Smooth muscle cell (in vitro differentiated cells): ENCODE results near the gene ZNF556. TPM values are rescaled to one million over a fixed set of nuclear protein-coding genes. Genes with fewer than 3 reads are reported as not detected.
"Not testable (repeated sequence)": the region's sequence is repeated elsewhere in the genome, so short reads cannot be mapped to it uniquely, and the experiment has no call there.

Experiments used
- DNase-seq: peaks from one replicate; lab custom pipeline; 2025; ENCODE audit not compliant: unreplicated experiment; lab: John Stamatoyannopoulos, UW
- H2AFZ ChIP-seq: fragments of 200-600 bp; sonication (generic); 2 replicates; pipeline ENCODE4 v1.6.0; 2016; ENCODE audit warnings: antibody characterized with exemption, low read depth, mild to moderate bottlenecking
- H3F3A ChIP-seq: fragments of 200-600 bp; sonication (generic); 2 replicates; pipeline ENCODE4 v1.6.0; 2017; ENCODE audit warnings: antibody characterized with exemption, low read depth
- H3K27ac ChIP-seq: fragments of 200-600 bp; sonication (generic); 2 replicates; pipeline ENCODE4 v1.5.1; 2016; ENCODE audit warnings: low read depth, mild to moderate bottlenecking
- H3K27me3 ChIP-seq: fragments of 200-600 bp; sonication (generic); 2 replicates; pipeline ENCODE4 v1.6.1; 2016; ENCODE audit warnings: low read depth, mild to moderate bottlenecking
- H3K36me3 ChIP-seq: fragments of 200-600 bp; sonication (generic); 2 replicates; pipeline ENCODE4 v1.5.1; 2016; ENCODE audit warnings: low read depth
- H3K4me1 ChIP-seq: fragments of 200-600 bp; sonication (generic); 2 replicates; pipeline ENCODE4 v1.5.1; 2016; ENCODE audit warnings: low read depth
- H3K4me2 ChIP-seq: fragments of 200-600 bp; sonication (generic); 2 replicates; pipeline ENCODE4 v1.6.0; 2016; ENCODE audit warnings: mild to moderate bottlenecking
- H3K4me3 ChIP-seq: fragments of 200-600 bp; sonication (generic); 2 replicates; pipeline ENCODE4 v1.5.1; 2016; ENCODE audit warnings: mild to moderate bottlenecking
- H3K79me2 ChIP-seq: fragments of 200-600 bp; sonication (generic); 2 replicates; pipeline ENCODE4 v1.6.0; 2016; ENCODE audit warnings: low read depth, mild to moderate bottlenecking
- H3K9ac ChIP-seq: fragments of 200-600 bp; sonication (generic); 2 replicates; pipeline ENCODE4 v1.6.0; 2016; ENCODE audit warnings: low read depth
- H3K9me3 ChIP-seq: fragments of 200-600 bp; sonication (generic); replicated peaks from 2 replicates; pipeline ENCODE4 v1.5.1; 2016; ENCODE audit warnings: low read depth
- H4K20me1 ChIP-seq: fragments of 200-600 bp; sonication (generic); 2 replicates; pipeline ENCODE4 v1.6.0; 2016; ENCODE audit warnings: low read depth
- CTCF ChIP-seq: fragments of 200-600 bp; sonication (generic); IDR thresholded peaks from 2 replicates; pipeline ENCODE4 v1.5.1; 2017; ENCODE audit warnings: borderline replicate concordance, mild to moderate bottlenecking, antibody characterized with exemption; ENCODE audit not compliant: insufficient read depth, poor library complexity, severe bottlenecking
- WGBS: methylation state at CpG from one replicate; pipeline ENCODE4 v1.1.7; 2016; ENCODE audit warnings: low lambda C conversion rate; 5-methylcytosine and 5-hydroxymethylcytosine counted together
- polyA plus RNA-seq: library from polyadenylated mRNA; unstranded; fragments of >200 nt; fragmentation: Nextera tagmentation; extraction: Ambion mirVana; gene quantifications from 2 replicates; pipeline ENCODE4 v1.2.1, GENCODE V29; 2016
- total RNA-seq: library from RNA; depleted of rRNA; stranded (reverse); fragments of >200 nt; gene quantifications from 2 replicates; pipeline ENCODE4 v1.2.3, GENCODE V29; 2014

Gene ZNF556
- total and polyA plus RNA-seq, 2 experiments from 2014 or later: 0.04 TPM; not detected in 1

- 85% methylated on average over 12 of the region's 12 CpGs for WGBS
Measured at GRCh38 chr19:2865334-2866100, 1.6 kb upstream of the ZNF556 start.

GRCh38 chr19:2866495-2867024, 575 bp upstream of the ZNF556 start:
- H3K27me3 ChIP-seq: no peaks in the 10 kb centered on the region
- no peaks in the 10 kb centered on the region for H3K9me3 ChIP-seq
- WGBS: 84% methylated on average over 8 of the region's 8 CpGs
- H3K79me2 ChIP-seq: no peaks in the 10 kb centered on the region
- no peak overlapping the region for H2AFZ ChIP-seq
- no peaks in the 10 kb centered on the region for H4K20me1 ChIP-seq
- H3K36me3 ChIP-seq: no peaks in the 10 kb centered on the region
- no peak overlapping the region for H3K9ac ChIP-seq
- no peak overlapping the region for H3K27ac ChIP-seq
- no peaks in the 10 kb centered on the region for H3K4me1 ChIP-seq
- H3K4me3 ChIP-seq: no peak overlapping the region
- H3K4me2 ChIP-seq: no peak overlapping the region
- no peaks in the 10 kb centered on the region for H3F3A ChIP-seq
- no peak for DNase-seq
- TF ChIP-seq CTCF: no peak

More at GRCh38 chr19:2865334-2866100, 1.6 kb upstream of the ZNF556 start:
- no peaks in the 10 kb centered on the region for H3K36me3 ChIP-seq
- no peaks in the 10 kb centered on the region for H3K9me3 ChIP-seq
- H3K27ac ChIP-seq: no peak overlapping the region
- no peaks in the 10 kb centered on the region for H4K20me1 ChIP-seq
- no peak overlapping the region for H2AFZ ChIP-seq
- no peak for DNase-seq
- no peaks in the 10 kb centered on the region for H3K79me2 ChIP-seq
- TF ChIP-seq CTCF: no peak
- H3F3A ChIP-seq: no peaks in the 10 kb centered on the region
- H3K27me3 ChIP-seq: no peaks in the 10 kb centered on the region
- no peak overlapping the region for H3K4me2 ChIP-seq
- H3K4me1 ChIP-seq: no peaks in the 10 kb centered on the region
- H3K4me3 ChIP-seq: no peak overlapping the region
- no peak overlapping the region for H3K9ac ChIP-seq

- Histone ChIP-seq H3K4me3 (no peak overlapping the region), H3K4me2 (no peak overlapping the region), H2AFZ (no peak overlapping the region), H3F3A (no peaks in the 10 kb centered on the region), H3K4me1 (no peaks in the 10 kb centered on the region), H3K27ac (no peak overlapping the region), H3K9me3 (no peaks in the 10 kb centered on the region), H3K79me2 (no peaks in the 10 kb centered on the region), H3K36me3 (no peaks in the 10 kb centered on the region), H3K27me3 (no peaks in the 10 kb centered on the region), H3K9ac (no peak overlapping the region), H4K20me1 (no peaks in the 10 kb centered on the region)
- no peak for TF ChIP-seq CTCF
- no peak for DNase-seq
- 95% methylated on average over 10 of the region's 10 CpGs for WGBS
Measured at GRCh38 chr19:2869618-2870017, 2.5 kb downstream of the ZNF556 start.

GRCh38 chr19:2872175-2872574, 5.0 kb downstream of the ZNF556 start:
- not testable (repeated sequence) for H3K4me1 ChIP-seq, H3K27ac ChIP-seq, DNase-seq, H3K4me2 ChIP-seq, H3K79me2 ChIP-seq, H3K9me3 ChIP-seq, H3K4me3 ChIP-seq, H4K20me1 ChIP-seq, H3K27me3 ChIP-seq, H2AFZ ChIP-seq, H3K36me3 ChIP-seq, H3F3A ChIP-seq, H3K9ac ChIP-seq
- WGBS: 32% methylated on average over 3 of the region's 11 CpGs
